GM12878 (cell line): ENCODE results near the gene MISFA. TPM values are rescaled to one million over a fixed set of nuclear protein-coding genes. Genes with fewer than 3 reads are reported as not detected.

Experiments used
- ATAC-seq: fragments of 200-7000 bp; cut with Tn5 transposase; 3 replicates; pipeline ENCODE4 v1.9.1; 2020; ENCODE audit warnings: mild to moderate bottlenecking, moderate library complexity
- BruUV-seq: library from RNA; stranded (reverse); fragments of 400-500 nt; replicated peaks from 2 replicates; lab custom pipeline; 2021; lab: Mats Ljungman, UMichigan
- CTCF ChIA-PET: fragments of 300-600 bp; sonication (Branson Sonifier 250); formaldehyde crosslinking; extraction: SDS; loops from one replicate; lab custom pipeline; 2021; ENCODE audit warnings: inconsistent platforms; lab: Yijun Ruan, JAX
- POLR2A ChIA-PET: fragments of 350-600 bp; formaldehyde crosslinking; extraction: SDS; loops from one replicate; lab custom pipeline; 2021; ENCODE audit warnings: inconsistent platforms; lab: Charles Lee
- RAD21 ChIA-PET: fragments of 300-600 bp; sonication (Branson Sonifier 250); formaldehyde crosslinking; loops from one replicate; lab custom pipeline; 2023; ENCODE audit warnings: antibody characterized with exemption; ENCODE audit not compliant: unreplicated experiment; lab: Charles Lee
- SMC1A ChIA-PET: fragments of 300-600 bp; sonication (Branson Sonifier 250); formaldehyde crosslinking; loops from one replicate; lab custom pipeline; 2023; ENCODE audit not compliant: unreplicated experiment, uncharacterized antibody; lab: Charles Lee
- DNase-seq: peaks from one replicate; pipeline ENCODE4 v3.0.0-alpha.2; 2011; ENCODE audit warnings: low read depth, low spot score
- FAIRE-seq: peaks from 3 replicates; lab custom pipeline; 2011; peaks lifted over from hg19 to GRCh38; lab: Jason Lieb, UNC
- H2AFZ ChIP-seq: 2 replicates; pipeline ENCODE4 v1.6.0; 2011; ENCODE audit warnings: low read depth, low read length, control low read depth; ENCODE audit not compliant: control insufficient read depth
- H3K27ac ChIP-seq: 2 replicates; pipeline ENCODE4 v1.5.1; 2011; ENCODE audit warnings: control low read depth; ENCODE audit not compliant: control insufficient read depth, insufficient read depth
- H3K27me3 ChIP-seq, 2 experiments: replicated peaks in 1 of 2; 2 replicates each; pipeline versions ENCODE4 v1.6.0 to v1.6.1; 2011; ENCODE audit warnings: low read length in 1 of 2; ENCODE audit not compliant: control insufficient read depth in 2 of 2, insufficient read depth in 2 of 2
- H3K36me3 ChIP-seq, 2 experiments: 2 replicates each; pipeline ENCODE4 v1.5.1; 2011; ENCODE audit warnings: low read length in 1 of 2; ENCODE audit not compliant: control insufficient read depth in 2 of 2, insufficient read depth in 2 of 2
- H3K4me1 ChIP-seq: 2 replicates; pipeline ENCODE4 v1.6.1; 2011; ENCODE audit warnings: mild to moderate bottlenecking, low read length, moderate library complexity, mixed read lengths; ENCODE audit not compliant: control insufficient read depth, insufficient read depth
- H3K4me2 ChIP-seq: 2 replicates; pipeline ENCODE4 v1.6.0; 2011; ENCODE audit warnings: control low read depth; ENCODE audit not compliant: control insufficient read depth, insufficient read depth
- H3K4me3 ChIP-seq: fragments of 200-600 bp; sonication (generic); 2 replicates; pipeline ENCODE4 v1.5.1; 2016
- H3K79me2 ChIP-seq: 2 replicates; pipeline ENCODE4 v1.6.0; 2011; ENCODE audit warnings: low read length; ENCODE audit not compliant: control insufficient read depth, insufficient read depth
- H3K9ac ChIP-seq: 2 replicates; pipeline ENCODE4 v1.8.0; 2011; ENCODE audit warnings: low read length, control low read depth, mixed read lengths; ENCODE audit not compliant: control insufficient read depth, insufficient read depth
- H3K9me3 ChIP-seq: replicated peaks from 3 replicates; pipeline ENCODE4 v1.5.1; 2011; ENCODE audit warnings: mild to moderate bottlenecking, low read length; ENCODE audit not compliant: control insufficient read depth, insufficient read depth
- H4K20me1 ChIP-seq: 2 replicates; pipeline ENCODE4 v1.6.0; 2011; ENCODE audit not compliant: control insufficient read depth, insufficient read depth
- CHD4 ChIP-seq: fragments of 200-600 bp; sonication (generic); IDR thresholded peaks from 2 replicates; pipeline ENCODE4 v1.6.1; 2016; ENCODE audit warnings: mild to moderate bottlenecking
- CTCF ChIP-seq, 3 experiments: IDR thresholded peaks in 2 of 3; conservative IDR thresholded peaks in 1 of 3; 2 replicates each; pipeline ENCODE4 v1.5.1; 2011; ENCODE audit warnings: low read depth in 3 of 3, low read length in 3 of 3, mild to moderate bottlenecking in 3 of 3, control low read depth in 2 of 3, moderate library complexity in 2 of 3, inconsistent platforms in 1 of 3, mixed read lengths in 1 of 3; ENCODE audit not compliant: control insufficient read depth in 2 of 3, insufficient read depth in 1 of 3; ENCODE audit errors: extremely low read depth in 1 of 3
- IRF4 ChIP-seq: IDR thresholded peaks from 2 replicates; pipeline ENCODE4 v1.6.1; 2011; ENCODE audit warnings: low read depth, low read length
- JUND ChIP-seq: IDR thresholded peaks from 2 replicates; pipeline ENCODE4 v1.6.1; 2012; ENCODE audit warnings: low read depth, mild to moderate bottlenecking, low read length, improper control_type of control experiment, moderate library complexity
- RBBP5 ChIP-seq: fragments of 200-600 bp; sonication (generic); conservative IDR thresholded peaks from 2 replicates; pipeline ENCODE4 v1.6.1; 2016
- RFX5 ChIP-seq: IDR thresholded peaks from 2 replicates; pipeline ENCODE4 v1.6.1; 2011; ENCODE audit warnings: low read depth, low read length, improper control_type of control experiment
- RUNX3 ChIP-seq: IDR thresholded peaks from 2 replicates; pipeline ENCODE4 v1.6.1; 2012; ENCODE audit warnings: low read length, inconsistent platforms
- SMAD1 ChIP-seq: fragments of 450-650 bp; IDR thresholded peaks from 2 replicates; pipeline ENCODE4 v1.6.1; 2018; ENCODE audit warnings: mild to moderate bottlenecking, low read depth; ENCODE audit not compliant: partially characterized antibody
- SMC3 ChIP-seq: IDR thresholded peaks from 2 replicates; pipeline ENCODE4 v1.6.1; 2011; ENCODE audit warnings: low read length, improper control_type of control experiment, borderline replicate concordance
- SUPT20H ChIP-seq: IDR thresholded peaks from 2 replicates; pipeline ENCODE4 v1.6.1; 2011; ENCODE audit warnings: low read depth, mild to moderate bottlenecking, low read length, moderate library complexity, borderline replicate concordance; ENCODE audit not compliant: control insufficient read depth
- TARDBP ChIP-seq: IDR thresholded peaks from 2 replicates; pipeline ENCODE4 v1.6.1; 2016; ENCODE audit warnings: borderline replicate concordance
- YBX1 ChIP-seq: fragments of 450-650 bp; IDR thresholded peaks from 2 replicates; pipeline ENCODE4 v1.6.1; 2016; ENCODE audit warnings: antibody characterized with exemption
- YY1 ChIP-seq: IDR thresholded peaks from 2 replicates; pipeline ENCODE4 v1.6.1; 2011; ENCODE audit warnings: low read depth, mild to moderate bottlenecking, low read length
- WGBS: methylation state at CpG from one replicate; pipeline ENCODE4 v1.1.6; 2016; ENCODE audit warnings: low lambda C conversion rate; ENCODE audit not compliant: insufficient replicate concordance, insufficient coverage; ENCODE audit errors: missing lambda C conversion rate; 5-methylcytosine and 5-hydroxymethylcytosine counted together
- in situ Hi-C: fragments of 300-500 bp; cut with MboI; formaldehyde crosslinking; loops from 9 replicates; pipeline ENCODE4 v1.14.3; 2018; ENCODE audit warnings: mixed read lengths
- intact Hi-C: fragments of 100-400 bp; cut with micrococcal nuclease; formaldehyde crosslinking; loops from one replicate; pipeline ENCODE4 v1.14.2; 2022; ENCODE audit not compliant: unreplicated experiment
- polyA plus RNA-seq, 11 experiments: library from polyadenylated mRNA; depleted of rRNA in 4 of 11; unstranded in 6 of 11; stranded (reverse) in 5 of 11; fragments of >200 nt; fragmentation: Nextera tagmentation in 4 of 11; fragmentation: Illumina TruSeq in 1 of 11; extraction: Ambion mirVana in 4 of 11; extraction: Trizol in 1 of 11; gene quantifications; 1 replicate in 1 of 11; 2 replicates in 10 of 11; pipeline versions ENCODE4 v1.2.1 to v1.2.3, GENCODE V29; 2011 to 2016; ENCODE audit warnings: inconsistent platforms in 2 of 11, missing spikeins in 2 of 11, low read depth in 1 of 11
- total RNA-seq, 4 experiments: library from RNA; depleted of rRNA in 3 of 4; stranded (reverse); fragments of >200 nt in 3 of 4; fragmentation: Illumina TruSeq in 1 of 4; extraction: Trizol in 1 of 4; gene quantifications; 2 replicates each; pipeline versions ENCODE4 v1.2.1 to v1.2.3, GENCODE V29; 2013 to 2021
- TF ChIP-seq, protein P1 (sequence below): fragments of 450-650 bp; IDR thresholded peaks from 2 replicates; pipeline ENCODE4 v1.6.1; 2018; ENCODE audit warnings: mild to moderate bottlenecking, low read depth, moderate library complexity; ENCODE audit not compliant: partially characterized antibody
- TF ChIP-seq, protein P2 (sequence below): fragments of 450-650 bp; IDR thresholded peaks from 2 replicates; pipeline ENCODE4 v1.6.1; 2017; ENCODE audit warnings: mild to moderate bottlenecking
- TF ChIP-seq, protein P3 (sequence below): IDR thresholded peaks from 2 replicates; pipeline ENCODE4 v1.6.1; 2012; ENCODE audit warnings: mild to moderate bottlenecking, low read depth, low read length

MISFA gene
- total and polyA plus RNA-seq, 10 of the 15 experiments (the other 5 are each of a cell fraction or from before 2014, with no cell fraction given) = 0.88 to 4.6 (median 2.3) TPM; not detected in 1

GRCh38 chr11:18641677-18642076 lies 42.1 kb downstream of the MISFA start:
- no peaks in the 10 kb centered on the region; the same call in 2 of the 3 replicates for H3K9me3 ChIP-seq
- ChIA-PET SMC1A (interaction anchor here (1.1 kb wide), 1 partner anchor 102 kb away, joined by 4 read pairs; no protein-coding TSS in a partner anchor), CTCF (no interaction called here), POLR2A (no interaction called here), RAD21 (no interaction called here)
- WGBS = 100% methylated on average over 1 of the region's 1 CpG
- H3K27me3 ChIP-seq = no peaks in the 10 kb centered on the region
- H3K4me1 ChIP-seq = no peaks in the 10 kb centered on the region
- ATAC-seq (no peak), FAIRE-seq (no peak), DNase-seq (no peak)
- H2AFZ ChIP-seq = no peak overlapping the region
- intact Hi-C loops (no loop called here), in situ Hi-C loops (no loop called here)
- H3K36me3 ChIP-seq = no peaks in the 10 kb centered on the region
- H3K4me2 ChIP-seq = no peak overlapping the region
- no peak overlapping the region for H3K4me3 ChIP-seq
- no TSS peak for BruUV-seq
- H3K27ac ChIP-seq = no peak overlapping the region
- no peak overlapping the region for H3K9ac ChIP-seq
- no peaks in the 10 kb centered on the region for H4K20me1 ChIP-seq
- H3K79me2 ChIP-seq = no peaks in the 10 kb centered on the region
- TF ChIP-seq, protein P1, sequence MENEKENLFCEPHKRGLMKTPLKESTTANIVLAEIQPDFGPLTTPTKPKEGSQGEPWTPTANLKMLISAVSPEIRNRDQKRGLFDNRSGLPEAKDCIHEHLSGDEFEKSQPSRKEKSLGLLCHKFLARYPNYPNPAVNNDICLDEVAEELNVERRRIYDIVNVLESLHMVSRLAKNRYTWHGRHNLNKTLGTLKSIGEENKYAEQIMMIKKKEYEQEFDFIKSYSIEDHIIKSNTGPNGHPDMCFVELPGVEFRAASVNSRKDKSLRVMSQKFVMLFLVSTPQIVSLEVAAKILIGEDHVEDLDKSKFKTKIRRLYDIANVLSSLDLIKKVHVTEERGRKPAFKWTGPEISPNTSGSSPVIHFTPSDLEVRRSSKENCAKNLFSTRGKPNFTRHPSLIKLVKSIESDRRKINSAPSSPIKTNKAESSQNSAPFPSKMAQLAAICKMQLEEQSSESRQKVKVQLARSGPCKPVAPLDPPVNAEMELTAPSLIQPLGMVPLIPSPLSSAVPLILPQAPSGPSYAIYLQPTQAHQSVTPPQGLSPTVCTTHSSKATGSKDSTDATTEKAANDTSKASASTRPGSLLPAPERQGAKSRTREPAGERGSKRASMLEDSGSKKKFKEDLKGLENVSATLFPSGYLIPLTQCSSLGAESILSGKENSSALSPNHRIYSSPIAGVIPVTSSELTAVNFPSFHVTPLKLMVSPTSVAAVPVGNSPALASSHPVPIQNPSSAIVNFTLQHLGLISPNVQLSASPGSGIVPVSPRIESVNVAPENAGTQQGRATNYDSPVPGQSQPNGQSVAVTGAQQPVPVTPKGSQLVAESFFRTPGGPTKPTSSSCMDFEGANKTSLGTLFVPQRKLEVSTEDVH = no peak
- TF ChIP-seq TARDBP (no peak), IRF4 (no peak), RBBP5 (no peak), CTCF (IDR thresholded peaks at IDR 0.05 in 2 of 3, conservative IDR thresholded peaks at IDR 0.05 in 1 of 3; ENCODE audit: control insufficient read depth in 2 of 3, extremely low read depth in 1 of 3, insufficient read depth in 1 of 3, low read depth in 3 of 3, low read length in 3 of 3) (no peak), YBX1 (no peak), YY1 (no peak), RUNX3 (no peak), RFX5 (no peak), SMAD1 (no peak), CHD4 (no peak), SUPT20H (no peak), JUND (no peak), SMC3 (no peak)
- TF ChIP-seq, protein P2, sequence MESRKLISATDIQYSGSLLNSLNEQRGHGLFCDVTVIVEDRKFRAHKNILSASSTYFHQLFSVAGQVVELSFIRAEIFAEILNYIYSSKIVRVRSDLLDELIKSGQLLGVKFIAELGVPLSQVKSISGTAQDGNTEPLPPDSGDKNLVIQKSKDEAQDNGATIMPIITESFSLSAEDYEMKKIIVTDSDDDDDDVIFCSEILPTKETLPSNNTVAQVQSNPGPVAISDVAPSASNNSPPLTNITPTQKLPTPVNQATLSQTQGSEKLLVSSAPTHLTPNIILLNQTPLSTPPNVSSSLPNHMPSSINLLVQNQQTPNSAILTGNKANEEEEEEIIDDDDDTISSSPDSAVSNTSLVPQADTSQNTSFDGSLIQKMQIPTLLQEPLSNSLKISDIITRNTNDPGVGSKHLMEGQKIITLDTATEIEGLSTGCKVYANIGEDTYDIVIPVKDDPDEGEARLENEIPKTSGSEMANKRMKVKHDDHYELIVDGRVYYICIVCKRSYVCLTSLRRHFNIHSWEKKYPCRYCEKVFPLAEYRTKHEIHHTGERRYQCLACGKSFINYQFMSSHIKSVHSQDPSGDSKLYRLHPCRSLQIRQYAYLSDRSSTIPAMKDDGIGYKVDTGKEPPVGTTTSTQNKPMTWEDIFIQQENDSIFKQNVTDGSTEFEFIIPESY = no peak
- TF ChIP-seq, protein P3, sequence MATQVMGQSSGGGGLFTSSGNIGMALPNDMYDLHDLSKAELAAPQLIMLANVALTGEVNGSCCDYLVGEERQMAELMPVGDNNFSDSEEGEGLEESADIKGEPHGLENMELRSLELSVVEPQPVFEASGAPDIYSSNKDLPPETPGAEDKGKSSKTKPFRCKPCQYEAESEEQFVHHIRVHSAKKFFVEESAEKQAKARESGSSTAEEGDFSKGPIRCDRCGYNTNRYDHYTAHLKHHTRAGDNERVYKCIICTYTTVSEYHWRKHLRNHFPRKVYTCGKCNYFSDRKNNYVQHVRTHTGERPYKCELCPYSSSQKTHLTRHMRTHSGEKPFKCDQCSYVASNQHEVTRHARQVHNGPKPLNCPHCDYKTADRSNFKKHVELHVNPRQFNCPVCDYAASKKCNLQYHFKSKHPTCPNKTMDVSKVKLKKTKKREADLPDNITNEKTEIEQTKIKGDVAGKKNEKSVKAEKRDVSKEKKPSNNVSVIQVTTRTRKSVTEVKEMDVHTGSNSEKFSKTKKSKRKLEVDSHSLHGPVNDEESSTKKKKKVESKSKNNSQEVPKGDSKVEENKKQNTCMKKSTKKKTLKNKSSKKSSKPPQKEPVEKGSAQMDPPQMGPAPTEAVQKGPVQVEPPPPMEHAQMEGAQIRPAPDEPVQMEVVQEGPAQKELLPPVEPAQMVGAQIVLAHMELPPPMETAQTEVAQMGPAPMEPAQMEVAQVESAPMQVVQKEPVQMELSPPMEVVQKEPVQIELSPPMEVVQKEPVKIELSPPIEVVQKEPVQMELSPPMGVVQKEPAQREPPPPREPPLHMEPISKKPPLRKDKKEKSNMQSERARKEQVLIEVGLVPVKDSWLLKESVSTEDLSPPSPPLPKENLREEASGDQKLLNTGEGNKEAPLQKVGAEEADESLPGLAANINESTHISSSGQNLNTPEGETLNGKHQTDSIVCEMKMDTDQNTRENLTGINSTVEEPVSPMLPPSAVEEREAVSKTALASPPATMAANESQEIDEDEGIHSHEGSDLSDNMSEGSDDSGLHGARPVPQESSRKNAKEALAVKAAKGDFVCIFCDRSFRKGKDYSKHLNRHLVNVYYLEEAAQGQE = no peak
